GM21381 (cell line): Measurements from ENCODE around the gene YBX3.
"Not testable (repeated sequence)": the region's sequence is repeated elsewhere in the genome, so short reads cannot be mapped to it uniquely, and the experiment has no call there.

Experiments used
- ATAC-seq: cut with Tn5 transposase; IDR thresholded peaks from one replicate; pipeline ENCODE4 v1.9.1; 2021; ENCODE audit warnings: mild to moderate bottlenecking, moderate library complexity; ENCODE audit not compliant: unreplicated experiment

Gene YBX3

GRCh38 chr12:10722905-10723746, at the start of gene YBX3:
YBX3 (minus strand) TSS chr12:10723323; CDS start chr12:10723111, 212 bp downstream.
- peak; percentile 55 for ATAC-seq

GRCh38 chr12:10771132-10771733, 48.1 kb upstream of the YBX3 start:
- no peak for ATAC-seq

GRCh38 chr12:10759657-10760056, 36.5 kb upstream of the YBX3 start:
- no peak for ATAC-seq

DNA sequence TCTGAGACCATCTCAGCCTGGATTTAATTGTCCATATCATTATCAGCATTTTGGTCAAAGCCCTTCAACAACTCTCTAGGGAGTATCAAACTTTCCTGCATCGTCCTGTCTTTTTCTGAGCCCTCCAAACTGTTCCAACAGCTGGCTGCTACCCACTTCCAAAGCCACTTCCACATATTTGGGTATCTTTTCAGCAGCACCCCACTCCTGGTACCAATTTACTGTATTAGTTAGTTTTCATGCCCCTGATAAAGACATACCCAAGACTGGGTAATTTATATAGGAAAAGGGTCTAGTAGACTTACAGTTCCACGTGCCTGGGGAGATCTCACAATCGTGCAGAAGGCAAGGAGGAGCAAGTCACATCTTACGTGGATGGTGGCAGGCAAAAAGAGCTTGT, 33.1 kb upstream of the YBX3 start:
- ATAC-seq = no peak

- no peak for ATAC-seq
Observed at GRCh38 chr12:10753059-10753458, 29.9 kb upstream of the YBX3 start.

DNA sequence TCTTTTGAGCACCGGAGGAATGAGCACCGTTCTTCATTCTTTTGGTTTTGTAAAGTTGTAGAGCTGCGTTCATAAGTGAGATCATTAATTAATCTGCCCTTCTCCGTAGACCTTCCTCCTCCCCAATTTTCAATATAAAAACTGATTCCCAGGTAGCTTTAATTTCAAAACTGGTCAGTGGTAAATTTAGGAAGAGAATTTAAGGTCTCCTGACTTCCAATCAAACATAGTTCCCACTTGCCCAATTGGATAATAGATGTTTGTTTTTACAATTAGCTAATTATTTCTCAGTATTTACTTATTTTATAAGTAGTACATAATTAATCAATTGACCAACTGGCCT, 27.2 kb upstream of the YBX3 start:
- no peak for ATAC-seq

- peak; percentile 87 for ATAC-seq
Observed at GRCh38 chr12:10749700-10750384, 26.7 kb upstream of the YBX3 start.

GRCh38 chr12:10747730-10748129, 24.6 kb upstream of the YBX3 start:
- no peak for ATAC-seq

GRCh38 chr12:10743420-10743819, 20.3 kb upstream of the YBX3 start:
- ATAC-seq = not testable (repeated sequence)

- no peak for ATAC-seq
Observed at GRCh38 chr12:10741845-10742244, 18.7 kb upstream of the YBX3 start.

- ATAC-seq = no peak
Observed at GRCh38 chr12:10740182-10740581, 17.1 kb upstream of the YBX3 start.

DNA sequence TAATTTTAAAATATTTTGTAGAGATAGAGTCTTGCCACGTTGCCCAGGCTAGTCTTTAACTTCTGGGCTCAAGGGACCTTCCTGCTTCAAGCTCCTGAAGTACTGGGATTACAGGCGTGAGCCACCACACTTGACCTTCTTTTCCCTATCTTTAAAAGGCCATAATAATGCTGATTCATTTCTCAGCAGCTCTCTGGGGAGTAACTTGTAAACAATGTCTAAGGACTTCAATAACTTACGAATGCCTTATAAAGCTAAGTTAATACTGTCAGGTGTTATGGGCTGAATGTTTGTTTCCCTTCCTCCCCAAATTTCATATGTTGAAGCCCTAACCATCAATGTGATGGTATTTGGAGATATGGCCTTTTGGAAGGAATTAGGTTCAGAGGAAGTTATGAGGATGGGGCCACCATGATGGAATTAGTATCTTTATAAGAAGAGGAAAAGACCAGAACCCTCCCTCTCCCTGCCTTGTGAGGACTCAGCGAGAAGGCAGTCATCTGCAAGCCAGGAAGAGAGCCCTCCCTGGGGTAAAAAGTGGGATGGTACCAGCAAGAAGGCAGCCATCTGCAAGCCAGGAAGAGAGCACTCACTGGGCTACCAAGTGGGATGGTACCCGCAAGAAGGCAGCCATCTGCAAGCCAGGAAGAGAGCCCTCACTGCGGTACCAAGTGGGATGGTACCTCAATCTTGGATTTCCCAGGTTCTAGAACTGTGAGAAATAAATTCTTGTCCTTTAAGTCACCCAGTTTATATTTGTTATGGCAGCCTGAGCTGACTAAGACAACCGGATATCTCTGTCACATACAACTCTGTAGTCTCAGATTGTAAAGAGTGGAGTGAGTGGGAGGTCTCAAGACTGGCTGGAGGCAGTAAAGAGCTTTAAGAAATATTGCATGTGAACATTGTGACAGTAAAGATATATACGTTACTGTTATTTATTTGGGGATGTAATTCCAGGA, 16.3 kb upstream of the YBX3 start:
- ATAC-seq = no peak

- ATAC-seq = no peak
Observed at GRCh38 chr12:10737249-10737648, 14.1 kb upstream of the YBX3 start.

DNA sequence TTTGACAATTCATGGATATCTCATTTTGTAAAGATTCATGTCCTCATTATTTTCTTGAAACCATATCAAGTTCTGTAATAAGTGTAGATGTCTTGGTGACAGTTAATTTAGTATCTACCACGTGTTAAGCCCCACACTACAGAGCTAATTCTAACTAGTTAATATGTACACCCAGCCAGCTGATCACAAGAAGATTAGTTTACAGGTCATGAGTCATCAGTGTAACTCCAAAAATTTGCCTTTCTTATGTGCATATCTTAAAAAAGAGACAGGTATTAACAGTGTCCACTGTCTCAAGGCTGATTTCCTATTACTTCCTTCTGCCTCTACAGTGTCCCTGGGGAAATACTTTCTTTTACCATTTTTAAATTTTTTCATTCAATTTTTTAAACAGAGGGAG, 13.3 kb upstream of the YBX3 start:
- no peak for ATAC-seq

DNA sequence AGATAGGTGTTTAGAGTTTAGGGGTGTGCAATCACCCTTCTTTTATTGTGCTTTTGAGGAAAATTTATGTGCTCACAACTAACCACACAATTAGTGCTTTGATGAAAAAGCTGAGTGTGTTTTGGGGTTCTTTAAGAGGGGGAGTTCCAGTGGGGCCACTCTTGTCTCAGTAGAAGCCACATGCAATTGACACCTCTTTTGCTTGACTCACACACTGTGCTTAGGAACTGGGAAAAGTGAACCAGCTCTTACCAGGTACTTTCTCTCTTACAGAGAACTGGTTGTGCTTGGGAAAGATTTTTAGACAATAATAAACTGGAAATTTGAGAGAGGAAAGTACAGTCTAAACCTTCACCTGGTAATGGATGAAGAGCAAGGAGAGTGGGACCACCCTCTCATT, 12.3 kb upstream of the YBX3 start:
- ATAC-seq = no peak

DNA sequence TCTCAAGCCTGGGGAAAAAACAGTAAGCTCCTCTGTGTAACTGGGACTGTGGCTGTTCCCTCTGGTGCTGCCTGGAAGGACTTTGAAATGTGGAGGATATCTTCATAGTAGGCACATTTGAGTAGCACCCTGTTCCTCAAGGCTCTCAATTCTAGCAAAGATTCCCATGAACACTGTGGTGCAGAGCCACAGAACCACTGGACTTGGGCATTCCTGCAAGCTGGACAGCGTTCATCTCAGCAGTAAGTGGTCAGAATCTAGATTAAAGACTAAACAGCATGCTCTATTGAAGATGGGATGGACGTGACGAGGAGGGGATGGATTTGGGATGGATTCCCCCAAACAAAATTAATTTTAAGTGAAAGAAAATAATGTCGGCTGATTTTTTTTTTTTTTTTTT, 9.4 kb upstream of the YBX3 start:
- no peak for ATAC-seq

DNA sequence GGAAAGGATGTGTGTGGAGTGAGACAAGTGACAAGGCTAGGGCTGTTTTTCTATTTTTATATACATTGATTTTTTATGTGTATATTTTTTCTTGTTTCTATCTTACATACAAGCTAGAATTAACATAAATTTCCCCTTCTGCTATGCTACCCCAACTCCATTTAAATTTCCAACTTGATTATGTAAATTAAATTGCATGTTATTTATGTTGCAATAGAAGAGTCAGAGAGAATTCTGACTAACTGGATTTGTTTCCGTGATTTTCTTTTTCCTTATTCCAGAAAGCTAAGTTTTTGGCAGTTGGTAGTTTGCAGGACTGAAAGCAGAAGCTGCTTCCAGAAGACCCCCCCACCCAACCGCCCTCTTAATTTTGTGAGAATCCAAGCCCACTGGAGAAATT, 8.9 kb upstream of the YBX3 start:
- no peak for ATAC-seq

GRCh38 chr12:10730559-10730958, 7.4 kb upstream of the YBX3 start:
- no peak for ATAC-seq

GRCh38 chr12:10728091-10728490, 5.0 kb upstream of the YBX3 start:
- ATAC-seq = no peak

DNA sequence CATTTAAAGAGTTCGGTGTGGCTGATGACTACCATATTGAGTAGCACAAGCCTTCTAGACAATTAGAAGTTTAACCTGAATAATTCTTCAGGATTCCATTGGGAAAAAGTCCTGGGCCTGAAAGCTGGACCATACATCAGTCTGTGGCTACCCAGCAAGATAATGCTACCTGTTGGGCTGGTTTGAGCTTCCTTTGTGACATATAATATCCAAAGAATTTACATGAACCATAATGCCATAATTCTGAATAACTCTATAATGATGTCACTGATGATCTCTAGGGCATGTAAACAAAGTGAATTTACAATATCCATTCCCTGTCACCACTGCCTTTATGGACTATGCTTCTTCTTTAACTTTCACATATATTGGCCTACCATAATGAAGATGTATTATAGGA, 3.8 kb upstream of the YBX3 start:
- ATAC-seq = no peak

DNA sequence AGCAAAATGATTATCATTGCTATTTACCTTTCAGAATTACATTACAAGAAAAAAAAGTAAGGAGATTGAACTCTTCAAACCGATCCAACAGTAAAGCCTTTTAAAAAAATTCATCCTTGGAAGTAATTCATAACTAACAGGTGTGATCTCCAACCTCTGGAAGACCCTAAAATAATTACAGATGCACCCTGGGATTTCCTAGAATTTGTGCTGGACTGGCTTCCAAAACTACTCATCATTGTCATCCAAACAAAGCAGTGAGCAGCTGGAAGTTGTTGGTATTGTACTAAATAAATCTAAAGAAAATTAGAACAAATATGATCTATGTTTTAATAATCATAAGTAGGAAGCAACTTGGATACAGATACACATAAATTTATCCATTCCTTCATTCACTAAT, 1.9 kb upstream of the YBX3 start:
- no peak for ATAC-seq
